Neural progenitor cell (in vitro differentiated cells): ENCODE results near the gene NFIA. TPM values are rescaled to one million over a fixed set of nuclear protein-coding genes. Genes with fewer than 3 reads are reported as not detected.

Source experiments
- DNase-seq: peaks from one replicate; pipeline ENCODE4 v3.0.0-alpha.2; 2016; ENCODE audit warnings: low spot score
- H2AFZ ChIP-seq: fragments of 200-600 bp; sonication (generic); replicated peaks from 2 replicates; pipeline ENCODE4 v1.6.1; 2016; ENCODE audit warnings: antibody characterized with exemption
- H3F3A ChIP-seq: fragments of 200-600 bp; sonication (generic); 2 replicates; pipeline ENCODE4 v1.6.1; 2016; ENCODE audit warnings: antibody characterized with exemption, low read depth
- H3K27ac ChIP-seq: fragments of 200-600 bp; sonication (generic); 2 replicates; pipeline ENCODE4 v1.5.1; 2016; ENCODE audit warnings: mild to moderate bottlenecking
- H3K27me3 ChIP-seq: fragments of 200-600 bp; sonication (generic); 2 replicates; pipeline ENCODE4 v1.6.1; 2016; ENCODE audit warnings: mild to moderate bottlenecking, moderate library complexity
- H3K36me3 ChIP-seq: fragments of 200-600 bp; sonication (generic); 2 replicates; pipeline ENCODE4 v1.5.1; 2016
- H3K4me1 ChIP-seq: fragments of 200-600 bp; sonication (generic); 2 replicates; pipeline ENCODE4 v1.6.1; 2016; ENCODE audit warnings: mixed run types
- H3K4me2 ChIP-seq: fragments of 200-600 bp; sonication (generic); 2 replicates; pipeline ENCODE4 v1.6.1; 2016
- H3K4me3 ChIP-seq: fragments of 200-600 bp; sonication (generic); 2 replicates; pipeline ENCODE4 v1.5.1; 2016
- H3K79me2 ChIP-seq: fragments of 200-600 bp; sonication (generic); 2 replicates; pipeline ENCODE4 v1.6.1; 2016; ENCODE audit warnings: low read depth
- H3K9ac ChIP-seq: fragments of 200-600 bp; sonication (generic); 2 replicates; pipeline ENCODE4 v1.6.1; 2016
- H3K9me3 ChIP-seq: fragments of 200-600 bp; sonication (generic); 2 replicates; pipeline ENCODE4 v1.5.1; 2016; ENCODE audit warnings: low read depth
- H4K20me1 ChIP-seq: fragments of 200-600 bp; sonication (generic); 2 replicates; pipeline ENCODE4 v1.6.1; 2016; ENCODE audit warnings: low read depth
- H3K27ac Mint-ChIP-seq: 3 replicates; pipeline ENCODE4 v1.8.0; 2021; ENCODE audit warnings: mixed read lengths
- H3K27me3 Mint-ChIP-seq: 2 replicates; pipeline ENCODE4 v1.8.0; 2022; ENCODE audit warnings: low read depth, mild to moderate bottlenecking, inconsistent platforms, moderate library complexity, mixed read lengths; ENCODE audit not compliant: insufficient read depth
- H3K36me3 Mint-ChIP-seq: 3 replicates; pipeline ENCODE4 v1.8.0; 2021; ENCODE audit warnings: mixed read lengths
- H3K4me1 Mint-ChIP-seq: 3 replicates; pipeline ENCODE4 v1.8.0; 2021; ENCODE audit warnings: mixed read lengths
- H3K4me3 Mint-ChIP-seq: 3 replicates; pipeline ENCODE4 v1.8.0; 2021; ENCODE audit warnings: mild to moderate bottlenecking, moderate library complexity, mixed read lengths
- H3K9me3 Mint-ChIP-seq: 3 replicates; pipeline ENCODE4 v1.8.0; 2020; ENCODE audit warnings: mixed read lengths
- EZH2 ChIP-seq: fragments of 200-600 bp; sonication (generic); IDR thresholded peaks from 2 replicates; pipeline ENCODE4 v1.6.1; 2017; ENCODE audit warnings: antibody characterized with exemption, mild to moderate bottlenecking, moderate library complexity
- EZH2phosphoT487 ChIP-seq: fragments of 200-600 bp; sonication (generic); IDR thresholded peaks from 2 replicates; pipeline ENCODE4 v1.6.1; 2017; ENCODE audit warnings: antibody characterized with exemption
- total RNA-seq: library from RNA; depleted of rRNA; stranded (reverse); fragments of >200 nt; gene quantifications from 2 replicates; pipeline ENCODE4 v1.2.3, GENCODE V29; 2015; ENCODE audit warnings: low replicate concordance
- TF ChIP-seq, protein P1 (sequence below): fragments of 200-600 bp; sonication (generic); IDR thresholded peaks from 2 replicates; pipeline ENCODE4 v1.5.1; 2017; ENCODE audit warnings: antibody characterized with exemption, mild to moderate bottlenecking

The NFIA gene
- total RNA-seq, 1 donor from 2014 or later = 5.3 TPM

DNA sequence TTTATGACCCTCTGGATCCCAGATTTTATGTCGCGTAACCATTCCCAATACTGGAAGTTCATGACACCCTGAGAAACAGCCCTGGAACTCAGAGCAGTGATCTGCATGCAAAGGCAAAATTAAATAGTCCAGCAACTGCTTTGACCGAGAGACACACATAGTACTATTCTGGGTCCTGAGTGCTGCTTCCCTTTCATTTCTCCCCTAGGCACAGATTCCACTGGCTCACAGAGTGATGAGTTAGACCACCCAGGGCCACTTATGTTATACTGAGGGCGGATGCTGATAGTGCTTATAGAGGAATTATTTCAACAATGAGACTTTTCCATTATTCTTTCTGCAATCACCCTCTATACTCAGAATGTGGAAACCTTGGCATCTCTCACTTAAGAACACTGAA is 69.2 kb downstream of the NFIA start:
- TF ChIP-seq, protein P1, sequence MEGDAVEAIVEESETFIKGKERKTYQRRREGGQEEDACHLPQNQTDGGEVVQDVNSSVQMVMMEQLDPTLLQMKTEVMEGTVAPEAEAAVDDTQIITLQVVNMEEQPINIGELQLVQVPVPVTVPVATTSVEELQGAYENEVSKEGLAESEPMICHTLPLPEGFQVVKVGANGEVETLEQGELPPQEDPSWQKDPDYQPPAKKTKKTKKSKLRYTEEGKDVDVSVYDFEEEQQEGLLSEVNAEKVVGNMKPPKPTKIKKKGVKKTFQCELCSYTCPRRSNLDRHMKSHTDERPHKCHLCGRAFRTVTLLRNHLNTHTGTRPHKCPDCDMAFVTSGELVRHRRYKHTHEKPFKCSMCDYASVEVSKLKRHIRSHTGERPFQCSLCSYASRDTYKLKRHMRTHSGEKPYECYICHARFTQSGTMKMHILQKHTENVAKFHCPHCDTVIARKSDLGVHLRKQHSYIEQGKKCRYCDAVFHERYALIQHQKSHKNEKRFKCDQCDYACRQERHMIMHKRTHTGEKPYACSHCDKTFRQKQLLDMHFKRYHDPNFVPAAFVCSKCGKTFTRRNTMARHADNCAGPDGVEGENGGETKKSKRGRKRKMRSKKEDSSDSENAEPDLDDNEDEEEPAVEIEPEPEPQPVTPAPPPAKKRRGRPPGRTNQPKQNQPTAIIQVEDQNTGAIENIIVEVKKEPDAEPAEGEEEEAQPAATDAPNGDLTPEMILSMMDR = no peak
- TF ChIP-seq EZH2 = no peak
- no peak for TF ChIP-seq EZH2phosphoT487

DNA sequence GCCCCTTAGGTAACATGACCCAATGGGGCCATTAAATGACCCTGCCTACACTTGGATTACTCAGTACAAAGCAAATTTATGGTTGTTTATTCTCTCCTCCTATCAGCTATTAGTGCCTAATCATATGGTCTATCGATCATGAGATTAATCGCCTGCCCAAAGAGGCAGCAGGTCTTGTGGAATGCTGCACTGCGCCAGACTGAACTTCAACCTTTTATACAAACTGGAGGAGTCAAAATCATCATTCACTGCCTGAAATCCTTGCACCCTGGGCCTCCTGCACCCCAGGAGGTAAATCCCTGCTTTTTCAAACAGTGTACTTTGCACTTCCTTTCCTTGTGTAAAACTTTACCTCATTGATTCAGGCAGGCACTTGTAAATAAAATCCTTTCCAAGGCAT is 69.7 kb downstream of the NFIA start:
- no peak overlapping the region for H3K9ac ChIP-seq
- H3K79me2 ChIP-seq = no peaks in the 10 kb centered on the region
- Mint-ChIP-seq H3K36me3 (no peaks in the 10 kb centered on the region), H3K4me3 (no peak overlapping the region), H3K9me3 (no peaks in the 10 kb centered on the region), H3K27ac (no peak overlapping the region), H3K4me1 (peaks cover 60% of the 10 kb centered on the region), H3K27me3 (peaks cover 10% of the 10 kb centered on the region)
- TF ChIP-seq, protein P1 = no peak
- TF ChIP-seq EZH2phosphoT487 (no peak), EZH2 (no peak)
- no peak overlapping the region for H3K4me2 ChIP-seq
- no peaks in the 10 kb centered on the region for H4K20me1 ChIP-seq
- no peak overlapping the region for H3K4me3 ChIP-seq
- no peak overlapping the region for H2AFZ ChIP-seq
- H3K9me3 ChIP-seq = no peaks in the 10 kb centered on the region
- no peaks in the 10 kb centered on the region for H3K27me3 ChIP-seq
- H3K4me1 ChIP-seq = peaks cover 55% of the 10 kb centered on the region
- peak; percentile 40 for DNase-seq
- H3F3A ChIP-seq = peaks cover 16% of the 10 kb centered on the region
- H3K27ac ChIP-seq = no peak overlapping the region
- no peaks in the 10 kb centered on the region for H3K36me3 ChIP-seq

More for the DNA sequence above, 69.2 kb downstream of the NFIA start:
- Histone ChIP-seq H3K4me1 (peaks cover 50% of the 10 kb centered on the region), H3K9ac (no peak overlapping the region), H3F3A (peaks cover 11% of the 10 kb centered on the region), H3K27ac (no peak overlapping the region), H3K9me3 (no peaks in the 10 kb centered on the region), H3K4me2 (no peak overlapping the region), H3K79me2 (no peaks in the 10 kb centered on the region), H2AFZ (no peak overlapping the region), H3K36me3 (no peaks in the 10 kb centered on the region), H3K27me3 (no peaks in the 10 kb centered on the region), H3K4me3 (no peak overlapping the region), H4K20me1 (no peaks in the 10 kb centered on the region)
- H3K27ac Mint-ChIP-seq = no peak overlapping the region
- H3K4me1 Mint-ChIP-seq = peaks cover 56% of the 10 kb centered on the region
- no peak overlapping the region for H3K4me3 Mint-ChIP-seq
- H3K36me3 Mint-ChIP-seq = peaks cover under 1% of the 10 kb centered on the region
- no peak for DNase-seq
- H3K27me3 Mint-ChIP-seq = peaks cover 10% of the 10 kb centered on the region
- no peaks in the 10 kb centered on the region for H3K9me3 Mint-ChIP-seq

DNA sequence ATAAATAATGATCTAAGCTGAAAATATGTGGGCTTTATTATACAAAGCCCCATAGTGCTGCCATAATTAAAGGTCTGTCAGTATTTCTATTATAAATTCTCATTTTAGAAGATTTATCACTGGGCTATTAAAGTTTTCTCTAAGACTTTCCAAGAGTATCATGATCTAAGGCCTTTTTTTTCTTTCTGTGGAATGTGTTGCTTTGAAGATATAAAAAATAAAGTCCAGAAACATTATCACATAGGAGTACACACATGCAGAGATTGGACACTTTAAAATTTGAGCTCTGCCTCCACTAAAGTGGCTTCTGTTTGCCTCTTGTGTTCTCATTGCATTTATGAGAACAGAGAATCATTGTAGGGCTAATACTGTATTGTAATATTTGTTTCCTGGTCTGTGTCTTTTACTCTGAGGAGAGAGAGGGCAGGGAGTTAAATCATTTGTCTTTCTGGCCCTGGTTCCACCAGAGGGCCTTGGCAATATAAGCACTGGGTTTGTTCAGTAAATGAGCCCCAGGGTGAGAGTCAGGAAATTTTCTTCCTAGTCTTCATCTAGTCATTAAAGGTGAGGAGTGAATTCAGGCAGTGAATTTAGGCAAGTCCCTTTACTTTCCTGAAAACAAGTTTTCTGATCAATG is 70.2 kb downstream of the NFIA start:
- H3K27ac Mint-ChIP-seq = no peak overlapping the region
- no peak overlapping the region for H3K27ac ChIP-seq

More for the DNA sequence above, 70.2 kb downstream of the NFIA start:
- Mint-ChIP-seq H3K4me1 (peaks cover 66% of the 10 kb centered on the region), H3K36me3 (no peaks in the 10 kb centered on the region), H3K27me3 (peaks cover 10% of the 10 kb centered on the region), H3K4me3 (no peak overlapping the region), H3K9me3 (no peaks in the 10 kb centered on the region)
- no peak overlapping the region for H3K9ac ChIP-seq
- peaks cover 61% of the 10 kb centered on the region for H3K4me1 ChIP-seq
- TF ChIP-seq, protein P1 = peak; percentile 4
- TF ChIP-seq EZH2 = no peak
- DNase-seq = no peak
- H3K9me3 ChIP-seq = no peaks in the 10 kb centered on the region
- H3K4me3 ChIP-seq = no peak overlapping the region
- H3K4me2 ChIP-seq = no peak overlapping the region
- H4K20me1 ChIP-seq = no peaks in the 10 kb centered on the region
- no peaks in the 10 kb centered on the region for H3K79me2 ChIP-seq
- peaks cover 22% of the 10 kb centered on the region for H3F3A ChIP-seq
- H3K27me3 ChIP-seq = no peaks in the 10 kb centered on the region
- no peak overlapping the region for H2AFZ ChIP-seq
- H3K36me3 ChIP-seq = no peaks in the 10 kb centered on the region
